NCI-H146 (cell line): Measurements from ENCODE around the gene LPP.
A peak's percentile ranks its signal among the peaks of the same experiment; 100 is the strongest.

Experiments
- DNase-seq: peaks from one replicate; lab custom pipeline; 2025; lab: John Stamatoyannopoulos, UW

The LPP gene

DNA sequence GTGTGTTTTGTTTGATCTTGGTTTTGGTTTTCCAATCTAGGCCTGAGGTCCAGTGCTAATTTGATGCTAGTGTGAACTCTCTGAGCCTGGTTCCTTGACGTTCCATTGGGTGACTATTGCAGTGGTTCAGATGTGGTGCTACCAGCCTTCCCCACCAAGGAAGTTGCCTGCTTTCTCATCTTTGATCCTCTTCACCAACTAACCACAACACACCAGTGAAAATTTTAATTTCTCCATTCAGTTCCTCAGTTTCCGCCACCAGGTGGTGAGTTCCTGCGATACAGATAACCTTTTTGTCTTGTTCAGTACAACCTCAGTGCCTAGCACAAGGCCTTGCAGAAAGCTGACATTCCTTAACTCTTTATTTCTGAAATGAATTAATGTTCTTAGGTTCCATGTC is 680.4 kb downstream of the LPP start:
- no peak for DNase-seq

DNA sequence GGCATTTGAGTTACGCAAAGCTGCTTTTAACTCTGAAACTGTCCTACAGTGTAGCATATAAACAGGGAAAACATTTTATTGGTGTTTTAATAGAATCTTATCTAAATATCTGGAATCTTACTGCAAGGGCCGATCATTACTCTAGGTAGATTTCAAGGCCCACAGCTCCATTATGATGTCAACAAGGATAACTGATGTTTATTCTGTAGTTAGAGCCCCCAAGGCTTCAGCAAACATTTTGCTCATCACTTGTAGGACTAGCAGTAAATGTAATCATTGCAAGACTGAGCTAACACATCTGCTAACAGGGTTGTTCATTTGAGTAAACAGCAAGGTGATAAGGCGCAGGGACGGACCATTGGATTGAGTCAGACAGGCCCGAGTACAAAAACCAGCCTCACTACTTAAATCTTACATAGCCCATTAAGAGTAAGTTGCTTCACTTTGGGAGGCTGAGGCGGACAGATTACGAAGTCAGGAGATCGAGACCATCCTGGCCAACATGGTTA is 685.3 kb downstream of the LPP start:
- DNase-seq: peak; percentile 38

DNA sequence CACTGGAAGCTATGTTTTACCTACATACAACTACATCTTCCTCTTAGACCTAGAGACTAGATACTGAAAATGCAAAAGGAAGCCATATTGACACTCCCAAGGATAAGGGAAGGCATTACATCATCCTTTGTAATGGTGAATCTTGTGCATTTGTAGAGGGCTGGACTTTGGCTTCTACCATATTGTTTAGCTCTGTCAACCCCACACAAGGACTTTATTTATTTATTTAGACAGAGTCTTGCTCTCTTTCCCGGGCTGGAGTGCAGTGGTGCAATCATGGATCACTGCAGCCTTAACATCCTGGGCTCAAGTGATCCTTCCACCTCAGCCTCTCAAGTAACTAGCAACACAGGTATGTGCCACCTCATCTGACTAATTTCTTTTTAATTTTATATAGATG is 686.3 kb downstream of the LPP start:
- no peak for DNase-seq

GRCh38 chr3:188841906-188842305 is 687.9 kb downstream of the LPP start:
- DNase-seq: no peak

DNA sequence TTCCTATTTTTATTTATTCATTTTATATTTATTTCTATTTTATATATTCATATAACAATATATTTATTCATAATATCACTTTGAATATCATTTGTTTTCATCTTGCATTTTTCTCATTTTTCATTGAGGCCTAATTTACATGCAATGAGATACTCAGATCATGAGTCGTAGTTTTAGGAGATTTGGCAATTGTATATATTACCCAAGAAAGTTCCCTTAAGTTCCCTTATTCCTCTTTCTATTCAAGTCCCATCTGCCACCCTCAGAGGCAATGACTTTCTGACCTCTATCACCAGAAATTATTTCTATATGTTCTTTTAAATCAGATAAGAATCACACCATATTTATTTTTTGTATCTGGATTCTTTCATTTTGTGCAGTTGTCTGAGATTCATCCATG is 688.7 kb downstream of the LPP start:
- no peak for DNase-seq

- no peak for DNase-seq
These were observed 690.1 kb downstream of the LPP start for GRCh38 chr3:188844096-188844495.

- DNase-seq: no peak
These were observed 691.6 kb downstream of the LPP start for GRCh38 chr3:188845514-188845913.

- DNase-seq: no peak
These were observed 695.0 kb downstream of the LPP start for GRCh38 chr3:188848947-188849346.

DNA sequence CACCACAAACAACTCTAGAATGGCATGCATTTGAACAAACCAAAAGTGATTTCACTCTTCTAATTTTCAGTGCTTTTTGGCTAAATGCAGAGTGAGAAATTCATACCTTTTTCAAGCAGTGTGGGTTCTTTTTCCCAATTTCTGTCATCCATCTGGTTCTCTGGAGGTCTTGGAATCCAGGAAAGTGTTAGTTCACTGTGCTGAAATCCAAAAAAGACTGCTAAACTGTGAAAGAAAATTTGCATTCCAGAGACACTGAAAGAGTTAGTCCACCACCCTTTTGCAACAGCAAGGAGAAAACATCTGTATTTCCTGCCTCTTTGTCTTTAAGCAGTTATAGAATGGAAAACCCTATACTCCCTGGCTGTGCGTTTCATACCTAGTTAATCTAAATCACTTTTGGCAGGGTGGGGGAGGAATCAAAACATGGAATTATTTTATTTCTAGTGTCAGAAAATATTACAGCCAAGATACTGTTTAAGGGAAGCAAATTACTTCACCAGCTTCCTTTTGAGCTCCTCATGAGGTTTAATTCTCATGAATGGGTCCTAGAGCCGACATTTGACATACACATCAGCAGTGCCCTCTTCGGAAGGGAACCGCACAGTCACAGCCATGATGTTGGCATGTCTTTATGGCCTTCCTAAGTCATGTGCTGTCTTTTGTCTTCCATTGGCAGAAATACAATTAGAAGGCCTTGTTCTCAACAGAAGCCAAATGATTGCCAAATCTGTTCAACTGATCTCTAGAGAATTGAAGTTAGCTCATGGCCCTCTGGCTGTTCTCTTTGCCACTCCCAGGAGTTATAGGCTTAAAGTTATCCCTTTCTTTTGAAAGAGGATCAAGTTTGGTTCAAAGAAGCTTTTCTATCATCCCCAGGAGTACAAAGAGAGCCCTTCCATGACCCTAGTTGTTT is 700.2 kb downstream of the LPP start:
- no peak for DNase-seq

- DNase-seq: no peak
These were observed 700.8 kb downstream of the LPP start for GRCh38 chr3:188854772-188855149.

- no peak for DNase-seq
These were observed 701.7 kb downstream of the LPP start for GRCh38 chr3:188855675-188856074.

DNA sequence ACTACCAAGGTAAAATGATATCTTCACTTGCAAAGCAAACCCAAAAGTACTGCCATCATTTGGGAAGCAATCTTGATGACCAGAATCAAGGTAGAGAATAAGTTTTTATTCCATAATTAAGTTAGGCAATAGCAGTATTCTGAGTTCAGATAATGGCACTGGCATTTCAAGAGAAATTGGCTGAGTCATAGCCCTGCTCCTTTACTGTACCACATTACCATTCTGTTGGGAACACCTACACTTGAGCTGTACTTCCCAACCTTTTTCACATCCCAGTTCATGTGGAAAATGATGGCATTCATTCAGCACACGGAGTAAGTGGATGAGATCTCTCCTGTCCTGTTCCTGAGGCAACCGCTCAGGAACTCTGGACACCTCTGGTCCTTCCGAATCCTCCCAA is 706.2 kb downstream of the LPP start:
- DNase-seq: no peak

- no peak for DNase-seq
These were observed 708.1 kb downstream of the LPP start for GRCh38 chr3:188861842-188862744.

- no peak for DNase-seq
These were observed 710.0 kb downstream of the LPP start for GRCh38 chr3:188863999-188864406.

GRCh38 chr3:188867691-188868265 is 713.8 kb downstream of the LPP start:
- DNase-seq: no peak

- no peak for DNase-seq
These were observed 714.8 kb downstream of the LPP start for GRCh38 chr3:188868803-188869202.

DNA sequence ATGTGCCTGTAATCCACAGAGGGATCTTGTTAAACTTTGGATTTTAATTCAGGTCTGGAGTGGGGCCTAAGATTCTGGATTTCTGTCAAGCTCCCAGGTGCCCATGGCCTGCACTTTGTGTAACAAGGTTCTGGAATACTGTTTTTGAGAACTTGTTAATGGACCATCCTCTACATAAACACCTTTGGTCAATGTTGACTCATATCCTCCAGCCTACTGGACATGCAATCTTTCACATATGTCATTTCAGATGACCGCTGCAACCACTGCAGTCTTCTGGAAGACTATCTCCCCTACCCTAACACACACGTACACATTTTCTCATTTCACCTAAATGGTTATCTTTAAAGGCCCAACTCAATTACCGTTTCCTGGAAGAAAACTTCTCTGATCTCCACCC is 715.7 kb downstream of the LPP start:
- DNase-seq: no peak

GRCh38 chr3:188870431-188870830 is 716.5 kb downstream of the LPP start:
- no peak for DNase-seq

DNA sequence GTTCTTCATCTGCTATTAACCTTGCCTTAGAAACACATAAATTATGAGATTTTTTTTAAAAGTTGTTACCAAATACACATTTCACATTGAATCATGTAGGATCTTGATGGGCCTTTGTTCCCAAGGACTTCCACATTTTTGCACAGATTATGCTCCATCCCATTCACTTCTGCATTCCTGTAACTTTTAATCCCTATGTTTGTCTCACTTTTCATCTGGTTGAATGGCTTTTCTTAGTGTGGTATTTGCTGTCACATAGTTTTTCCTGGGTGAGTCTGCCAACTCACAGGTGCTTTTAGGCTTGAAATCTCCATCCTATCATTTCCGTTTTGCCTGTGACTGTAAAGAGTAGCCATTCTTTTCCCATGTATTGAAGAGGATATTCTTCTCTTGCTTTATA is 720.6 kb downstream of the LPP start:
- no peak for DNase-seq

DNA sequence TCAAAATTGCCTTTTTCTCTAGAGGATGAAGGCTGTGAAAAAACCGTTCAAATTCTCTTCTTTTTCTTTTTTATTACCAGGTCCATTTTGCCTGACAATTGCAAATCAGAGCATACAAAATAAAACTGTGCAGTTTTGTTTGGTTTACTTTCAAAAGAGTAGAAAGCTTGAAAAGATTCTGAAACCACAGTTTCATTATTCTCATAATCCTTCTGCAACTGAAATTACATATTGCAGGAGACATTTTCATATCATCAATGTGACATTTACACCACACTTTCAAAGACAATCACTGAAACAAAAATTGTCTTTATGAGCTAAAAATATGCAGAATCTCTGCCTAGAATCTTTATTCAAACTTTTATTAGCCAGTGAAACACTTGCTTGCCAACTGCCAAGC is 721.5 kb downstream of the LPP start:
- no peak for DNase-seq

- DNase-seq: no peak
These were observed 722.4 kb downstream of the LPP start for GRCh38 chr3:188876370-188876769.

DNA sequence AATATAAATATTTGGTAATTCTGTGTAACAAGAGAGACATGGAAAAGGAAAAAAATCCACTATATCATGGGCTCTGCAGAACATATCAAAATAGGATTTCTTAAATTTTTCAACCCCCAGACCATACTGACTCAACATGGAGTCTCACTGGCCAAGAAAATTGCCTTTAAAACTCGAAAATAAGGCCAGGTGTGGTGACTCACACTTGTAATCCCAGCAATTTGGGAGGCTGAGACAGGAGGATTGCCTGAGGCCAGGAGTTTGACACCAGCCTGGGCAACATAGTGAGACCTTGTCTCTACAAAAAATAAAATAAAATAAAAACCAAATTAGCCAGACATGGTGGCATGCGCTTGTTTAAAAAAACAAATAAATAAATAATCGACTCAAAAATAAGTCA is 723.4 kb downstream of the LPP start:
- DNase-seq: no peak

- DNase-seq: no peak
These were observed 724.1 kb downstream of the LPP start for GRCh38 chr3:188878076-188878475.
